ENCODE data around the gene NTF3. TPM values are rescaled to one million over a fixed set of nuclear protein-coding genes. Genes with fewer than 3 reads are reported as not detected.

Gene NTF3
- total and polyA plus RNA-seq, 2 of the 8 experiments (the other 6 are each of a cell fraction or from before 2014, with no cell fraction given) = 1.4 to 2.3 TPM

- TF ChIP-seq SAP30 (IDR thresholded peaks at IDR 0.05; ENCODE audit: insufficient read depth, insufficient replicate concordance, low read length) (no peak), JUND (IDR thresholded peaks at IDR 0.05; ENCODE audit: low read length) (no peak), TAF7 (optimal IDR thresholded peaks at IDR 0.05; ENCODE audit: borderline replicate concordance, low read depth, low read length) (no peak), FOSL1 (IDR thresholded peaks at IDR 0.05; ENCODE audit: insufficient read depth, low read depth, low read length) (no peak), BRCA1 (IDR thresholded peaks at IDR 0.05; ENCODE audit: low read depth, low read length) (no peak)
These were observed 41.8 kb downstream of the NTF3 start (continued) for GRCh38 chr12:5473783-5474116.
